Spleen (tissue), 11 donors: ENCODE measurements around the gene NCOA3. TPM values are rescaled to one million over a fixed set of nuclear protein-coding genes. Genes with fewer than 3 reads are reported as not detected.

ENCODE experiments used
- DNase-seq: peaks from one replicate; pipeline ENCODE4 v3.0.0-alpha.2; 2020
- H3K27ac ChIP-seq, 8 donors: fragments of 200-600 bp; sonication (generic) in 7 of 8; 1 replicate in 4 of 8; 2 replicates in 4 of 8; pipeline versions ENCODE4 v1.5.0 to v1.8.0; 2016 to 2021; ENCODE audit warnings: inconsistent platforms in 4 of 8, mild to moderate bottlenecking in 4 of 8, moderate library complexity in 1 of 8
- H3K27me3 ChIP-seq, 7 donors: fragments of 200-600 bp; sonication (generic) in 6 of 7; replicated peaks in 1 of 7; 1 replicate in 4 of 7; 2 replicates in 3 of 7; pipeline versions ENCODE4 v1.5.0 to v1.8.0; 2016 to 2021; ENCODE audit warnings: inconsistent platforms in 3 of 7, mild to moderate bottlenecking in 1 of 7
- H3K36me3 ChIP-seq, 6 donors: fragments of 200-600 bp; sonication (generic) in 5 of 6; 1 replicate in 4 of 6; 2 replicates in 2 of 6; pipeline versions ENCODE4 v1.5.0 to v1.8.0; 2016 to 2021; ENCODE audit warnings: inconsistent platforms in 2 of 6
- H3K4me1 ChIP-seq, 6 donors: fragments of 200-600 bp; sonication (generic) in 5 of 6; 1 replicate in 3 of 6; 2 replicates in 3 of 6; pipeline versions ENCODE4 v1.5.0 to v1.8.0; 2016 to 2021; ENCODE audit warnings: inconsistent platforms in 3 of 6
- H3K4me3 ChIP-seq, 8 donors: fragments of 200-600 bp; sonication (generic) in 7 of 8; 1 replicate in 4 of 8; 2 replicates in 4 of 8; pipeline versions ENCODE4 v1.5.0 to v1.8.0; 2016 to 2021; ENCODE audit warnings: inconsistent platforms in 4 of 8, mild to moderate bottlenecking in 4 of 8, moderate library complexity in 2 of 8
- H3K9me3 ChIP-seq, 8 donors: fragments of 200-600 bp; sonication (generic) in 7 of 8; 1 replicate in 4 of 8; 2 replicates in 4 of 8; pipeline versions ENCODE4 v1.5.0 to v1.8.0; 2016 to 2021; ENCODE audit warnings: inconsistent platforms in 4 of 8
- CTCF ChIP-seq, 11 experiments: fragments of 200-600 bp in 7 of 11; fragments of 450-650 bp in 4 of 11; sonication (generic) in 4 of 11; IDR thresholded peaks in 8 of 11; conservative IDR thresholded peaks in 3 of 11; 1 replicate in 7 of 11; 2 replicates in 4 of 11; pipeline versions ENCODE4 v1.4.0 to v1.8.0; 2016 to 2021; ENCODE audit warnings: antibody characterized with exemption in 11 of 11, inconsistent platforms in 4 of 11, mild to moderate bottlenecking in 1 of 11
- POLR2A ChIP-seq, 3 donors: fragments of 450-650 bp; IDR thresholded peaks; one replicate each; pipeline ENCODE4 v1.5.1; 2017; ENCODE audit warnings: antibody characterized with exemption in 3 of 3, mild to moderate bottlenecking in 1 of 3
- POLR2AphosphoS5 ChIP-seq, 3 donors: sonication (generic); formaldehyde crosslinking; IDR thresholded peaks; one replicate each; pipeline ENCODE4 v1.5.1; 2017; ENCODE audit warnings: antibody characterized with exemption in 3 of 3
- WGBS, 5 donors: extraction: QIAGEN DNeasy Blood & Tissue Kit in 3 of 5; methylation state at CpG; one replicate each; pipeline versions ENCODE4 v1.1.5 to v1.1.7; 2013 to 2018; 5-methylcytosine and 5-hydroxymethylcytosine counted together
- intact Hi-C: fragments of 100-400 bp; cut with DNase I; formaldehyde crosslinking; loops from one replicate; pipeline ENCODE4 v1.15.0; 2023; ENCODE audit warnings: low total_unique reads
- polyA plus RNA-seq, 3 donors: library from polyadenylated mRNA; stranded (reverse); fragments of 200-250 nt; gene quantifications; one replicate each; pipeline ENCODE4 v1.2.1, GENCODE V29; 2013
- total RNA-seq, 7 donors: library from RNA; depleted of rRNA in 3 of 7; stranded (reverse); fragments of >200 nt in 3 of 7; fragmentation: NEBNext Ultra II Directional in 4 of 7; extraction: Animal tissue kit (Norgen Biotek cat#: 25700) in 4 of 7; gene quantifications; one replicate each; pipeline versions ENCODE4 v1.1.0 to v1.2.1, GENCODE V29; 2016 to 2021
- donor health status: healthy with polysubstance abuse.
- donor health status: DM: no; HTN: no; CAD: no; lungs with moderate emphysema.
- donor health status: DM: no; HTN: no; CAD: no.
- donor health status: Bipolar disorder and iron deficiency.
- donor health status: healthy.
- donor health status: DM: no; HTN: no; CAD: no.
- donor health status: DM: yes; HTN: yes; CAD: no.

Gene NCOA3
- total and polyA plus RNA-seq, 10 donors = 12.5 to 93.7 (median 82.2) TPM

GRCh38 chr20:47672886-47673670 is 171.4 kb downstream of the NCOA3 start:
- H3K4me3 ChIP-seq = no peak overlapping the region
- H3K27ac ChIP-seq = no peak overlapping the region
- TF ChIP-seq POLR2A (IDR thresholded peaks at IDR 0.05) (no peak), CTCF (IDR thresholded peaks at IDR 0.05 in 8 of 11, conservative IDR thresholded peaks at IDR 0.05 in 3 of 11) (no peak), POLR2AphosphoS5 (IDR thresholded peaks at IDR 0.05) (no peak)
- 87 to 94% (median 90%) methylated on average over 16 of the region's 16 CpGs for WGBS, 5 donors
- H3K9me3 ChIP-seq = no peaks in the 10 kb centered on the region
- intact Hi-C loops = loop anchor here (10.0 kb wide), 1 partner anchor 112 kb away; the partner anchor contains the start of gene SULF2
- peaks cover 0 to 8% (median 0%) of the 10 kb centered on the region in 6 donors for H3K4me1 ChIP-seq
- peaks cover 0 to 13% (median 0%) of the 10 kb centered on the region in 7 donors for H3K27me3 ChIP-seq
- no peaks in the 10 kb centered on the region for H3K36me3 ChIP-seq
- DNase-seq = peak; percentile 53

- Histone ChIP-seq H3K9me3 (no peaks in the 10 kb centered on the region), H3K27ac (no peak overlapping the region), H3K4me3 (no peak overlapping the region), H3K27me3 (peaks cover 0 to 13% (median 0%) of the 10 kb centered on the region in 7 donors), H3K36me3 (no peaks in the 10 kb centered on the region), H3K4me1 (peaks cover 0 to 9% (median 0%) of the 10 kb centered on the region in 6 donors)
- no peak for TF ChIP-seq POLR2AphosphoS5 (IDR thresholded peaks at IDR 0.05)
- no peak for TF ChIP-seq POLR2A (IDR thresholded peaks at IDR 0.05)
- TF ChIP-seq CTCF (IDR thresholded peaks at IDR 0.05 in 8 of 11, conservative IDR thresholded peaks at IDR 0.05 in 3 of 11) = no peak
- WGBS, 5 donors = 80 to 93% (median 89%) methylated on average over 5 to 6 of the region's 6 CpGs
- no peak for DNase-seq
- intact Hi-C loops = loop anchor here (10.0 kb wide), 1 partner anchor 111 kb away; the partner anchor contains the start of gene SULF2
Observed at GRCh38 chr20:47673671-47673955, 171.9 kb downstream of the NCOA3 start.

- Histone ChIP-seq H3K4me3 (no peak overlapping the region), H3K36me3 (no peaks in the 10 kb centered on the region), H3K27me3 (peaks cover 0 to 13% (median 0%) of the 10 kb centered on the region in 7 donors), H3K9me3 (no peaks in the 10 kb centered on the region), H3K4me1 (peaks cover 0 to 9% (median 0%) of the 10 kb centered on the region in 6 donors), H3K27ac (no peak overlapping the region)
- intact Hi-C loops = loop anchor here (10.0 kb wide), 1 partner anchor 111 kb away; the partner anchor contains the start of gene SULF2
- DNase-seq = no peak
- TF ChIP-seq CTCF (IDR thresholded peaks at IDR 0.05 in 8 of 11, conservative IDR thresholded peaks at IDR 0.05 in 3 of 11) = no peak
- TF ChIP-seq POLR2A (IDR thresholded peaks at IDR 0.05) = no peak
- no peak for TF ChIP-seq POLR2AphosphoS5 (IDR thresholded peaks at IDR 0.05)
- WGBS, 5 donors = 88 to 99% (median 92%) methylated on average over 15 of the region's 15 CpGs
Observed at GRCh38 chr20:47674145-47674544, 172.5 kb downstream of the NCOA3 start.

GRCh38 chr20:47674686-47675085 is 173.0 kb downstream of the NCOA3 start:
- Histone ChIP-seq H3K4me1 (peaks cover 0 to 9% (median 0%) of the 10 kb centered on the region in 6 donors), H3K9me3 (no peaks in the 10 kb centered on the region), H3K4me3 (no peak overlapping the region), H3K36me3 (no peaks in the 10 kb centered on the region), H3K27ac (no peak overlapping the region), H3K27me3 (peaks cover 0 to 13% (median 0%) of the 10 kb centered on the region in 7 donors)
- no peak for DNase-seq
- intact Hi-C loops = loop anchor here (5.0 to 10.0 kb wide), 2 partner anchors 110 to 948 kb away; partner anchors contain the start of gene SULF2
- 68 to 86% (median 82%) methylated on average over 13 to 14 of the region's 14 CpGs for WGBS, 5 donors
- no peak for TF ChIP-seq POLR2AphosphoS5 (IDR thresholded peaks at IDR 0.05)
- TF ChIP-seq POLR2A (IDR thresholded peaks at IDR 0.05) = no peak
- no peak for TF ChIP-seq CTCF (IDR thresholded peaks at IDR 0.05 in 8 of 11, conservative IDR thresholded peaks at IDR 0.05 in 3 of 11)
